A673 (cell line): ENCODE measurements around the gene CITED1.

ENCODE experiments used
- EZH2 ChIP-seq: fragments of 200-600 bp; sonication (generic); IDR thresholded peaks from 2 replicates; pipeline ENCODE4 v1.6.1; 2017; ENCODE audit warnings: borderline replicate concordance, low read depth, mild to moderate bottlenecking, mixed read lengths, antibody characterized with exemption, low read length; ENCODE audit not compliant: poor library complexity, severe bottlenecking
- TF ChIP-seq, protein P1 (sequence below): fragments of 300-800, 200-600 bp; sonication (generic); conservative IDR thresholded peaks from 2 replicates; pipeline ENCODE4 v1.5.1; 2017; ENCODE audit warnings: low read depth, mild to moderate bottlenecking, antibody characterized with exemption, low read length, moderate library complexity, mixed read lengths

DNA sequence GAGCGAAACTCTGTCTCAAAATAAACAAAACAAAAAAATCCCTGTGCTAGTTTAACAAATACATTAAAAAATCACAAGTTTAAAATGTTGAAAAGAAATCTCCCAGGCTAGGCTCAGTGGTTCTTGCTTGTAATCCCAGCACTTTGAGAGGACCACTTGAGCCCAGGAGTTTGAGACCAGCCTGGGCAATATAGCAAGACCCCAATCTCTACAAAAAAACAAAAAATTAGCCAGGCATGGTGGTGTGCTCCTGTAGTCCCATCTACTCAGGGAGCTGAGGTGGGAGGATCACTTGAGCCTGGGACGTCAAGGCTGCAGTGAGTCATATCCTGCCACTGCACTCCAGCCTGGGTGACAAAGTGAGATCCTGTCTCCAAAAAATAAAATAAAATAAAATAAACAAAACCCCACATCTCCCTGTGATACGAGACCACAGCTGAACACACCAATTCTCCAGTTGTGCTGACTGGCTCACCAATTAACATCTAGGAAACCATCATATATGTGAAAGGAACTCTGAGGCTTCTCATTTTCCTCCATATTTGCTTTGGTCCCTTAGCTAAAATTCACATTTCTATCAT is 36.0 kb downstream of the CITED1 start:
- no peak for TF ChIP-seq EZH2
- TF ChIP-seq, protein P1, sequence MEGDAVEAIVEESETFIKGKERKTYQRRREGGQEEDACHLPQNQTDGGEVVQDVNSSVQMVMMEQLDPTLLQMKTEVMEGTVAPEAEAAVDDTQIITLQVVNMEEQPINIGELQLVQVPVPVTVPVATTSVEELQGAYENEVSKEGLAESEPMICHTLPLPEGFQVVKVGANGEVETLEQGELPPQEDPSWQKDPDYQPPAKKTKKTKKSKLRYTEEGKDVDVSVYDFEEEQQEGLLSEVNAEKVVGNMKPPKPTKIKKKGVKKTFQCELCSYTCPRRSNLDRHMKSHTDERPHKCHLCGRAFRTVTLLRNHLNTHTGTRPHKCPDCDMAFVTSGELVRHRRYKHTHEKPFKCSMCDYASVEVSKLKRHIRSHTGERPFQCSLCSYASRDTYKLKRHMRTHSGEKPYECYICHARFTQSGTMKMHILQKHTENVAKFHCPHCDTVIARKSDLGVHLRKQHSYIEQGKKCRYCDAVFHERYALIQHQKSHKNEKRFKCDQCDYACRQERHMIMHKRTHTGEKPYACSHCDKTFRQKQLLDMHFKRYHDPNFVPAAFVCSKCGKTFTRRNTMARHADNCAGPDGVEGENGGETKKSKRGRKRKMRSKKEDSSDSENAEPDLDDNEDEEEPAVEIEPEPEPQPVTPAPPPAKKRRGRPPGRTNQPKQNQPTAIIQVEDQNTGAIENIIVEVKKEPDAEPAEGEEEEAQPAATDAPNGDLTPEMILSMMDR: no peak
